ENCODE results near the gene CRHR2. TPM values are rescaled to one million over a fixed set of nuclear protein-coding genes. Genes with fewer than 3 reads are reported as not detected.

Gene CRHR2
- total and polyA plus RNA-seq, 8 donors: not detected

GRCh38 chr7:30617359-30617758 lies 64.9 kb downstream of the CRHR2 start:
- H3K36me3 ChIP-seq: peaks cover 50 to 100% (median 97%) of the 10 kb centered on the region in 4 donors
- WGBS, 5 donors: 61 to 87% (median 73%) methylated on average over 2 of the region's 2 CpGs
- DNase-seq: no peak

DNA sequence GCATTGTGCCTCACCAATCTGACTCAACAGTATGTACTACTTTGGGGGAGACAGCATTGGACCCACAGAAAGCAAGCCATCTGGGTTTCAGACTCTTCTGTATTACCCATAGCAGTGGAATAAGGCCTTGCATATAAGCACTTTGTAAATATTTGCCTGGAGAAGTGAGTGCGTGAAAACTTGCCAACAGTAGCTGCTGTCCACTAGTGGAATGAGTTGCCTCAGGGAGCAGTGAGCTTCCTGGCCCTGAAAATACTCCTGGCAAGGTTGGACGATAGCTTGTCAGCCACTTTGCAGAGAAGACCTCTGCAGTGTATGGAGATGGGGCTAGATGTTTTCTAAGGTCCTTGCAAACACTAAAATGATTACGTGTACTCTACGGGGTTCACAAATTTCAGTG lies 65.9 kb downstream of the CRHR2 start:
- no peak for DNase-seq
- WGBS, 5 donors: 55 to 72% (median 59%) methylated on average over 4 of the region's 4 CpGs
- Histone ChIP-seq H3K27ac (no peak overlapping the region), H3K9me3 (no peaks in the 10 kb centered on the region), H3K4me3 (no peak overlapping the region), H3K27me3 (no peaks in the 10 kb centered on the region), H3K36me3 (peaks cover 49 to 100% (median 97%) of the 10 kb centered on the region in 4 donors), H3K4me1 (peaks cover 0 to 11% (median 0%) of the 10 kb centered on the region in 4 donors)
- intact Hi-C loops (cut with DNase I; ENCODE audit: low total_unique reads): no loop called here
- TF ChIP-seq POLR2AphosphoS5 (IDR thresholded peaks at IDR 0.05) (no peak), EP300 (IDR thresholded peaks at IDR 0.05) (no peak), POLR2A (IDR thresholded peaks at IDR 0.05) (no peak), CTCF (IDR thresholded peaks at IDR 0.05) (no peak)

More at GRCh38 chr7:30617359-30617758, 64.9 kb downstream of the CRHR2 start:
- Histone ChIP-seq H3K27ac (no peak overlapping the region), H3K4me1 (peaks cover 0 to 11% (median 0%) of the 10 kb centered on the region in 4 donors), H3K4me3 (no peak overlapping the region), H3K27me3 (no peaks in the 10 kb centered on the region), H3K9me3 (no peaks in the 10 kb centered on the region)
- TF ChIP-seq CTCF (IDR thresholded peaks at IDR 0.05) (no peak), POLR2AphosphoS5 (IDR thresholded peaks at IDR 0.05) (no peak), EP300 (IDR thresholded peaks at IDR 0.05) (no peak), POLR2A (IDR thresholded peaks at IDR 0.05) (no peak)
- intact Hi-C loops (cut with DNase I; ENCODE audit: low total_unique reads): no loop called here

DNA sequence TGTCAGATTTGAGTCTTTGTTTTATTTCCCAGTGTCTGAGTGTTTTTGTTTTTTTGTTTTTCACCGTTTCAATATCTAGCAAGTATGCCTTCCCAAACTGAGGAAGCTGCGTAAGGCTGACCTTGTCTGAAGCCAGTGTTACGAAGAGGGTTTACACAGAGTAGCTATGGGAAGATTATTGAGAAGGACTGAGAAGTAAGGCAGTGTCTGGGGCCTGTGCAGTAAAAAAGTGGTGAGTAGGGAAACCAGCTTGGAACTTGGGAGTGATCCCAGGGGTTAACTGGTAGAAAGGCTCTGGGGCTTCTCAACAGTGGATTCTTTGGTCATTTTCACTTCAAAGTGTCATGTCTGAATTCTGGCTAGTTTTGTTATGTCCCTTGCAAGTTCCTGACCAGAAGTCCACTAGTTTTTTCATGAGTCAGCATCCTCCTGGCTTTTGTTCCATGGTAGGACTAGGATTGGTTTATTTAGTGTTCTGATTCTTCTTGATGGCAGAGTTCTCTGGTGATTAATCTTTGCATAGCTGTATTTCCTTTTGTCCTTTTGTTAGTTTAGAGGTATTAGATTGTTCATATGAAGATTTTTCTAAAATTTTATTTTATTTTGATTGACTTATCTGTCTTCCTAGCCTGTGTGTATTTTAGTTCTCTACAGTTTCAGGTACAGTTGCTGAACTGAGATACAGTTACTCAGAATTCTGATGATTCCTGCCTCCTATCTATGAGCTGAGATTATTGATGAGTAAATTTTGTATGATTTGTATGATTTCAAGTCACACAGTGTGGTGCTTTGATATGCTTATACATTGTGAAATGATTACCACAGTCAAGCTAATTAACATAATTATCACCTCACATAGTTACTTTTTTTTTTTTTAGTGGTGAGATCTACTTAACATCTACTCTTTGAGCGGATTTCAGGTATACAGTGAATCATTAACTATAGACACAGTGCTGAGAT lies 68.6 kb downstream of the CRHR2 start:
- intact Hi-C loops (cut with DNase I; ENCODE audit: low total_unique reads): no loop called here
- H3K36me3 ChIP-seq: peaks cover 33 to 99% (median 94%) of the 10 kb centered on the region in 4 donors
- DNase-seq: no peak
- H3K27ac ChIP-seq: no peak overlapping the region
- H3K9me3 ChIP-seq: no peaks in the 10 kb centered on the region
- H3K27me3 ChIP-seq: no peaks in the 10 kb centered on the region
- TF ChIP-seq CTCF (IDR thresholded peaks at IDR 0.05) (no peak), POLR2A (IDR thresholded peaks at IDR 0.05) (no peak), POLR2AphosphoS5 (IDR thresholded peaks at IDR 0.05) (no peak), EP300 (IDR thresholded peaks at IDR 0.05) (no peak)
- H3K4me3 ChIP-seq: no peak overlapping the region
- H3K4me1 ChIP-seq: peaks cover 0 to 11% (median 0%) of the 10 kb centered on the region in 4 donors
- WGBS, 5 donors: 93 to 98% (median 95%) methylated on average over 4 of the region's 4 CpGs

GRCh38 chr7:30612658-30613265 lies 69.5 kb downstream of the CRHR2 start:
- intact Hi-C loops (cut with DNase I; ENCODE audit: low total_unique reads): no loop called here

More at GRCh38 chr7:30612658-30613265, 69.5 kb downstream of the CRHR2 start:
- TF ChIP-seq POLR2AphosphoS5 (IDR thresholded peaks at IDR 0.05) (no peak), CTCF (IDR thresholded peaks at IDR 0.05) (no peak), EP300 (IDR thresholded peaks at IDR 0.05) (no peak), POLR2A (IDR thresholded peaks at IDR 0.05) (no peak)
- Histone ChIP-seq H3K36me3 (peaks cover 32 to 99% (median 94%) of the 10 kb centered on the region in 4 donors), H3K4me3 (no peak overlapping the region), H3K4me1 (peaks cover 0 to 11% (median 0%) of the 10 kb centered on the region in 4 donors), H3K27ac (no peak overlapping the region), H3K9me3 (no peaks in the 10 kb centered on the region), H3K27me3 (no peaks in the 10 kb centered on the region)
- no peak for DNase-seq
- WGBS, 5 donors: 85 to 94% (median 89%) methylated on average over 6 of the region's 6 CpGs
